COLO668 (cell line): ENCODE measurements around the gene SLC9A9.
"Not testable (repeated sequence)": the region's sequence is repeated elsewhere in the genome, so short reads cannot be mapped to it uniquely, and the experiment has no call there.

Experiments
- DNase-seq: peaks from one replicate; lab custom pipeline; 2025; ENCODE audit not compliant: unreplicated experiment; lab: John Stamatoyannopoulos, UW

Gene SLC9A9

DNA sequence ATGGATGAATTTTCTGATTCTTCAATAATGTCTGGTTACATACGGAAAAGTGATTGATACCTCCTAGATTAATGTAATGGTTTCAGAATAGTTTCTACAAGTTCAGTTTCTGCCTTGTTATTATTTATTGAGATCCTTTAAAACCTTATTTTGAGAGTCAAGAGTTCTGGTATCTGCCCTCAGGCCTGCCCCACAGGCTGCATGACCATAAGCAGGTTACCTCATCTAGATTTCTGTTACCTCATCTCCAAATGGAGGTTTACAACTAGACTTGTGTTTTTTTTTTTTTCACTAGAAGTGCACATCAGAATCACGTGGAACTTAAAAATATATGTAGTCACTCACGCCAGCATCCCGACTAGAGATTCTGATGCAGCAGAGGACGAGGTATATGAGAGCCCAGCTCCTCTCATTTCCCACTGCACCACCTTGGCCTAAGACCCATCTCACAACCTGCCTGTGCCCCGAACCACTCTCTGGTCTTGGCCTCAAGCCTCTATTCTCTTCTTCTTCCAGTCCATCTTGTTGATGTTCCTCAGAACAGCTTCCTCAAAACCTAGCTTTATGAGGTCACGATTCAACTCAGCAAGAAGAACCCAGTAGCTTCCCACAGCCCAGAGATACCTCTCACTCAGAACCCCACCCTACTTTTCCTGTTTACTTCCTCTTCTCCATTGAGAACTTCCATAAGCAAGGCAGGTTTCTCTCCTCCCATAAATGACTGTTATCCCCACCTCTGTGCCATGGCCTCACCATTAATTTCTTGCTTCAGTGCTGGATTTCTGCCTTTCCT, 375.3 kb downstream of the SLC9A9 start:
- no peak for DNase-seq

DNA sequence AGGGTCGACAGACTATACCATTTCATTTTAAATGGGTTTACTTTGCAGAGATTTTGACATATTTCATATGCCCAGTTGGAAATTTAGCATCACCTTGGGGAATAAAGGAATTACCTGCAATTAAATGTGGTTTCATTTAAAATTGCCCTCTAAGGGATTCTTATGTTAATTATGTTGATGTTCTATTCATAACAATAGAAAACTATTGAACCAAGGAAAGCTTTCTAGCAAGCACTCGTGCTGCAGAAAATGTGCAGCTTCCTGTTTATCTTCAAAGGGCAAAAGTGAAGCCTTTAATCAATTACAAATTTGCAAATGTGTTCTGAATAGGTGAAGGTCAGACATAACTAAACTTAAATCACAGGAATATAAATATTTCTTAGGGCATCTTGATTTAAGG, 376.6 kb downstream of the SLC9A9 start:
- DNase-seq = no peak

DNA sequence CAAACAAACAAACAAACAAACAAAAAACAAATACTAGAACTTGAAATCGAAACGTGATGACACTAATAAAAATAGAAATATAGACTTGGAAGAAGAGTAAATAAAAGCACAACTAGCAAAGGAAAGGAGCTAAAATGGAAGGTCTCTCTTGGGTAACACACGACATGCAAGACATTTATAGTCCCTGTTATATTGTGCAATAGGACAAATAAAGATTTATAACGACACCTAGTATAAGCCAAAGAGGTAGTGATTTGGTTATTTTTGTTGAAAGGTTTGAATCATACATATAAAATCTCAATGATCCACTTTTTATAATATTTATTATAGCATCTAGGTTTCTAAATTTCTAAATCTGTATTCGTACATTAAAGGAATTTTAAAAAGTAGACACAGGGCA, 379.1 kb downstream of the SLC9A9 start:
- DNase-seq = no peak

DNA sequence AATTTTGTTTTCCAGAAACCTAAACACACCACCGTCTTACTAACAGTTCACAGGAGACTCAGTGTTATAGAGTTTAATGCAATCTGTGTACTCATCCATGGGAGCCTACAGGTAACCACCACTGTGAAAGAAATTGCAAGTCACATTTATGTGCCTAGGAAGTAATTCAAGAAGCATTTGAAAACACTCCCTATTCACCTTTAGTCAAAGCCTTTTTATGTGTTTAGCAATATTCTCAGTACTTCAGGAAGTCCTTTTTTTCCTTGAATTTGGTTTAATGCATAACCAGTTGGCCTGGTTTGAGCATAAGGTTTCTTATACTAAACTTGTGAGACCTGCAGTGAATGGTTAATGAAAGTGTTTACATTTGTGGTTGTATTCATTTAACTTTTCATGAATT, 382.6 kb downstream of the SLC9A9 start:
- DNase-seq = no peak

DNA sequence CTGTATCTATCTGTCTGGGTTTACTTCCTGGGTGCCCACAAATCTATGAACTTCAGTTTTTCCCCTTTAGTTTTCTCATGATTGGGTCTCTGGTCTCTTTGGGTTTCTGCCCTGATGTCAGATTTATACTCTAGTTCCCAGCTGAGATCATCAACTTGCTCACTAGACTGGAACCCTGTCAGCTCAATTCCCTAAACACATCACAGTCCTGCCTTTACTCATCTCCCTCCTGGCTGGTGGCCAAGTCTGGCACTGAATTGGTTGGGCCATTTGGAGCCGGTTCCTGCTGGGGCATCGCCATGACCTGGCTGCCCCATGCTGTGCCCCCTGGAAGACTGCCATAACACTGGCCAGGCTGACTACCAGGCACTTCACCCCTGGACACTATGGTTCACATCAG, 383.4 kb downstream of the SLC9A9 start:
- peak; percentile 55 for DNase-seq

DNA sequence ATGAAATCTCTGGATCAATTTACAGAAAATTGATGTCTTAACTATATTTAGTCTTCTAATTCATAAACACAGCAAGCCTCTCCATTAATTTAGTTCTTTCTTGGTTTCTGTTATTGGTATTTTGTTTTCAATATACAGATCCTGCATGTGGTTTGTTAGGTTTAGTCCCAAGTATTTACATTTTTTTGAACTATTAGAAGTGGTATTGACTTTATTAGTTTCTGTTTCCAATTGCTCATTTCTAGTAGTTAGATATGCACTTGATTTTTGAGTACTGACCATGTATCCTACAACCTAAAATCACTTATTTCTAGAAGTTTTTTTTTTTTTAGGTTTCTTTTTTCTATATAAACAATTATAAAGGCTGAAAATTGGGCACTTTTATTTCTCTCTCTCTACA, 392.8 kb downstream of the SLC9A9 start:
- DNase-seq = no peak

DNA sequence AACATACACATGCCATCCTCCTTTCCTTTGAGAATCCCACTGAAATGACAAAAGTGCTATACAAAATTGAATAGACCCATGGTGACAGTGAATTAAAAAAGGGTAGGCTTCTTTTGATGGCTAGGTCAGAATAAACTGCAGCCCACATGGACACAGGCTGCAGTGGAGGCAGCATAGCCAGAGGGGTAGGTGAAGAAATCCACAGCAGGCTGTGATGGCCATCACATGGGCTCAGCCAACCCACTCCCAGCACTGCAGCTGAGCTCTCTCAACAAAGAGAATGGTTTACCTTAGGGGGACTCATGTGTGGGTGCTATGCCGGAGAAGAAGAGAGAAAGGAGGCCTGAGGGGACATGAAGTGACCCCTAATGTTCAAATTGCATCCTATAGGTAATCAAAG, 397.6 kb downstream of the SLC9A9 start:
- DNase-seq = no peak

DNA sequence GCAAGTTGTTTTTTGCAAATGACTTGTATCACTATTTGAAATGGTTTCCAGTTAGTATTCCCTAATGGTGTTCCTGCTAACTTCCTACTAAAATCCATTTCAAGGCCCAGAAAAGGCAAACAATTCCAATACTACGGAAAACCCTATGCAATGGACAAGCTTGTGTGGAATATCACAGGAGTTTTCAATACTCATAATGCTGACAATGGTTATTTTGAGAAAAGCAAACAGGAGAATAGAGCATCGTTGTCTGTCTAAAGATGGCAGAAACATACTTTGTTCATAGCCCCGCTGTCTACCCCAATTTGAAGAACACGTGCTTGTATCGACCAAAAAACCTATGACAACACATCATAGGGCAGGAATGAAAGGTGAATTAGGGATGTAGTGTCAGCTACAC, 400.8 kb downstream of the SLC9A9 start:
- DNase-seq = no peak

DNA sequence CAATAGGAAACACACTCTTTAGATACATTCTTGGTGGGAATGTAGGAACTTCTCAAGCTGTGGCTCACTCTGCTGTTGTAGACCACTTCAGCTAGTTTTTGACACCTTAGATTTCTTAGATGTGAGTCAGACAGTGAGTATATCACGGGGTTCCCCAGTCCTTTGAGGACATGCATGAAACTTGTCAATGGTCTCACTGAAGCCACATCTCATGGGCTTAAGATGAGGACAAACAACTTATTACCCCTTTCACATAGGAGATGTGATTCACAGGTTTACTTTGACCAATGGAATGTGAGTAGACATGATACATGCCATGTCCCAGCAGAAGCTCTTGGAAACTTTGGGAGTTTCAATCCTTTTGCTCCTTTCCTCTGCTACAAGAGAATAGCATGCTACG, 403.1 kb downstream of the SLC9A9 start:
- no peak for DNase-seq

DNA sequence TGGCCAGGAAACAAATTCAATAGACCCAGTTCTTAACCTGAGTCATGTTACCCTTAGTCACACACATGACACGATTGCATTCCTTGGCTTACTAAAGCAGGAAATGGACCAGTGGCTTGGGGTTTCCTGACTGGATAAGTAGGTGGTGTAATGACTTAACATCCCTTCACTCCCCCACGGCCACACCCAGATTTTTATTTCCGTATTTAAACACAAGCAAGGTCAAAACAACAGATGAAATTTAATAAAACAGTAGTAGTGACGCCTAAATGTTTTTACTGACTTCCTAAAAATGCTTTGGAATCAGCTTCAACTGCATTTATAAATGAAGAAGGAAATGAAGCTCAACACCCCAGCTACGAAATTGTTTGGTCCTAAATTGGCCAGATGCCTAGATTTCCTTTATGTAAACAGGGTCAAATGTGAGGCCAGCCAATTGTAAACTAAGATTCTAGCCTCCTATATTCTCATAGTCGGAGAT, 404.4 kb downstream of the SLC9A9 start:
- peak; percentile 13 for DNase-seq

DNA sequence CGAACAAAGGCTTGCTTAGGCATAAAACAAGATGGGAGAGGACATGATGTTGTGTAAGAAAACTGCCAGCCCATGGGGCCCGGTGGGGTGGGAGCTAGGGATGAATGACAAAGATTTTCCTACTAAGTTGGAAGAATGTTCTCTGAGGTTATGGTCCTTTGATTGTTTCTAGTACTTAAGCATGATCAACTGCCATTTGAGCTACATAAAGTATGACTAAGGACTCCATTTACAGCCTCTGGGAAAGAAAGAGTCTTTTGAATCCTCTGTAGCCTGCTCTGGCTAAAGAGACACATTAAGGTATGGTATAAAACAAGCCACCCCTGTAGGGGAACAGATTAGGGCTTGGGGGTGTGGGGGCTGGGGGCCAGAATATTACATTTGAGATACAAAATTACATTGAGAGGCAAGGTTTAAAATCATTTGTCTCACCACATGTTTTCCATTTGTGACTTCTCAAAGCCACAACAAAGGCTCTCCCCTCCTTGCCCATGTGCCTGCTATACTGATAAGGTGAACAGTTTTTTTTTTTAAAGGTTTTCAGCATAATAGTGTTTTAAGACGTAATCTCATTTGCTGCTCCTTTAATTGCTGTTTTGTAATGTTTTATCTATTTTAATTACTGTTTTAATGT, 405.3 kb downstream of the SLC9A9 start:
- DNase-seq = no peak

DNA sequence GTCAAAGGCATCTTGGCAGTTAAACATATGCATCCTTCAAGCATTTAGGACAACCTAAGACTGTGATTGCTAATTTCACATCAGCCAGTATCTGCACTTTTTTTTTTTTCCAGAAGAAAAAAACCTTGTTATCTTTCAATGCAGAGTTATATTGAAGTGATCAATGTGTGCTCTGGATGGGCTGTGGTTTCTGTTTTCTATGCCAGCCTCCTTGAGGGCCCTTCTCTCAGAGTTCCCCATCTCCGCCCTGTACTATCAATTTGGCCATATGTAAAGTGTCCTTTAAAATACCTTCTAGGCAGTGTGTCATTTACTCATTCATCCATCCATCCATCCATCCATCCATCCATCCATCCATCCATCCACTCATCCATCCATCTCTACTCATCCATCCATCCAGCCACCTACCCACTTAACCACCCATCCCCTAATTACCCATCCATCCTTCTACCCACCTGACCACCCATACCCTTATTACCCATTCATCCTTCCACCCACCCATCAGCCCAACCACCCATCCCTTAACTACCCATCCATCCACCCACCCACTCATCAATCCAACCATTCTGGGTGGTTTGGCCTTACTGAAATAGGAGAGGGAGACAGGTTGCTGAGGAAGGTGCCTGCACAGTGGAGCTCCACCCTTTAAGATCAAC, 406.6 kb downstream of the SLC9A9 start:
- no peak for DNase-seq

DNA sequence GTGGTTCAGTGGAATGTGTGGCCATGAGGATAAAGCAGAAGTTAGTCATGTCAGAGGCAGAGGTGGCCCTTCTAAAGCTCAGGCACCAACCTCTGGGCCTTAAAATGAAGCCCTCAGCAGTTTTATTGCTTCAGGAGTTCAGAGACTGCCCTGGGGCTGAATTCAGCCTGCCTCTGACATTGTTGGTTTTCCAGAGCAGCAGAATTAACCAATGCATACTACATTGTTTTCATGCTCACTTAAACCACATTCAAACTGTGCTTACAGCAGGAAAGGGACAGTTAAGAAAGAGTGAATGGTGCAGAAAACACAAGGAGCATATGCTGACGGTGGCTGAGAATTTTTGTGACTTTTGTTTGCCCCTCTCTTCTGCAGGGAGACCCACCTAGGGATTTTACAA, 408.5 kb downstream of the SLC9A9 start:
- no peak for DNase-seq

DNA sequence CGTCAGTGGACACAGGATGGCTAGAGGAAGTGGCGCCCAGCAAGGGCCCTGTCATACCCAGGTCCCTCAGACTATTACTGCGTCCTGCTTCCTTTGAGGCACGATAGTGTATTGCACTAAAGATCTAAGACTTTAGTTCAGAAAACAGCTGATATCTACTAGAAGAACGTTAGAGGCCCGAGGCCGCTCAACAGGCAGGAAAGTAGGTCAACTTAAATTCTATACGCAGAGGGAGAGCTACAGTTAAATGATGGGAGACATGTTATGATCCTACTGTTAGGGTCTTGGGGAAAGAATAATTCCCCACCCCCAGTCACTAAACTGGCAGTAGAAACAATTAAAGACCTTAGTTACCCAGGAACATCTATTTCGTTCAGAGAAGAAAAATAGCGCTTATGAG, 410.9 kb downstream of the SLC9A9 start:
- DNase-seq = no peak

DNA sequence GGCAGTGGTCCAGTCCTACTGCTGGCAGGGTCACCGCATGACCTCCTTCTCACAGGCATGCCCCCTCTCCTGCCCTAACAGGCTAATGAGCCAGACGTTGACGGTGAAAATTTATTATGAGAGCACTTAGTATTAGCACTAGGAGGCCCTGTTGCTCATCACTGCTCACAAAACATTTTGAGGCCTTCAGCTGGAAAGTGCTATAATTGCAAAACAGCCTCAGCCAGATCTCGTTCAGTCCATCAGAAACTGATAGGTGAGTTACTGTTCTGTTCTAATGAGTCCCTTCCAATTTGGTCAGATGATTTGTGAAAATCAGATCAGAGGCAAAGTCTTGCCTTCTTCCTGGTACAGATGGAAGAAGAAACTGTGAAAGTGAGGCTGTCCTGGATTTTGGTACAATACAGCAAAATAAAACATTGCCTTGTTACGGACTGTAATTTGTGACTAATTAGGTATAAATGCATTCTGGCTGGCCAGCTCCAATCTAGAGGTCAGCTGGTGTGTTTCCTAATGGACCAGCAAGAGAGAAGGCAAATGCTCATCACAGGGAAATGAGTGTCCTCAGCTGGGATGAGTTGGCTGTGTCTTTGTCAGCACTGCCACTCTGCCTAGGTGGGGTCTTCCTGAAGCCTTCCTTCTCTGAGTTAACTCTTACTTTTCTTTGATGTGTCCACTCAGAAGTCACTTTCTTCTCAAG, 411.9 kb downstream of the SLC9A9 start:
- DNase-seq = no peak

DNA sequence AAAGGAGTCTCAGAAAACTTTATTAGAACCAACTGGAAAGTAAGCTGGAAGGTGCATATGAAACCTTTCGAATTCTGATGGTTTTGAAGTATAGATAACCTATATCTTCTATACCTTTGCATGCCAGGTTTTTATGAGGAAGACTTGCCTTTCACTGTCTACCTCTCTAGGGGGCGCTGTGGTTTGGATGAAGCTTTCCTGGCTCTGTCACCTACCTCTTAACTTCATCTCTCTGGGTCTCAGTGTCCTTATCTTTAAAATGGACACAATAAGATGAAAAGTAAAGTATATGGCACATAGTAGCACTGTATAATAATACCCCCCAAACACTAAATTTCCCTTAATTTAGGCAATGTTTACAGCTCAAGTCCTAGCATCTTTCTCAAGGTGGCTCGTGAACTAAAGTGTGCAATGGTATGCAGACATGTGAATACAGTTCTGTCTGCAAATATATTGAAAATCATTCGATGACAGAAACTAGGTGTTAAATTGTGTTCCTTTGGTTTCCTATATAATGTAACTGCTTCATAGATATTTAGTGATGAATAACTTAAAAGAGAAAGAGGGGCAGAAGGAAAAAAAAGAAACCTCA, 414.4 kb downstream of the SLC9A9 start:
- DNase-seq = no peak

DNA sequence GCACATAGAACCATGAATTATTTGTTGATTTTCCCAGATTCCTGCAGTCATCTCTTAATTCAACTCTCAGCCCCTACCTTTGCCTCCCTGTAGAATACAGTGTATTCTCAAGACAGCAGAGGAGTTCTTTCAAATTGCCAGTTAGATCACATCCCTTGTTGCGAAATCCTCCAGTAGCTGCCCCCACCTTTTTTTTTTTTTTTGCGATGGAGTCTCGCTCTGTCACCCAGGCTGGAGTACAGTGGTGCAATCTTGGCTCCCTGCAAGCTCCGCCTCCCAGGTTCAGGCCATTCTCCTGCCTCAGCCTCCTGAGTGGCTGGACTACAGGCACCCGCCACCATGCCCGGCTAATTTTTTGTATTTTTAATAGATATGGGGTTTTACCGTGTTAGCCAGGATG, 417.0 kb downstream of the SLC9A9 start:
- not testable (repeated sequence) for DNase-seq

DNA sequence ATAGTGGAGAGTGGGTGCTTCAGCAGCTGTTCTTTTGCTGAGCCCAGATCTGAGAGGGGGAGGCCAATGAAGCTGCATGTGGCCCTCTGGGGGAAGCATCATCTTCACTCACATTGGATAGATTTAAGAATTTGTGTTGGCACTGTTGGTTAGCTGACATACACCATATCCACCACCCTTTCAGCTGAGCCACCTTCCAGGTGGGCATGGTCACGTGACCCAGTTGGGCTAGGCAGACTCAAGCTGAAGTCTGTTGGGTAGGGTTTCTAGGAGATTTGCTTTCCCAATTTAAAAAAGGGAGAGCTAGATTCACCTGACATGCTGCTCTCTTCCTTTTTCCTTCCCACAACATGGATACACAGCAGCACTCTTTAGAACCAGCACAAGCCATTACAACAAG, 417.7 kb downstream of the SLC9A9 start:
- DNase-seq = no peak

DNA sequence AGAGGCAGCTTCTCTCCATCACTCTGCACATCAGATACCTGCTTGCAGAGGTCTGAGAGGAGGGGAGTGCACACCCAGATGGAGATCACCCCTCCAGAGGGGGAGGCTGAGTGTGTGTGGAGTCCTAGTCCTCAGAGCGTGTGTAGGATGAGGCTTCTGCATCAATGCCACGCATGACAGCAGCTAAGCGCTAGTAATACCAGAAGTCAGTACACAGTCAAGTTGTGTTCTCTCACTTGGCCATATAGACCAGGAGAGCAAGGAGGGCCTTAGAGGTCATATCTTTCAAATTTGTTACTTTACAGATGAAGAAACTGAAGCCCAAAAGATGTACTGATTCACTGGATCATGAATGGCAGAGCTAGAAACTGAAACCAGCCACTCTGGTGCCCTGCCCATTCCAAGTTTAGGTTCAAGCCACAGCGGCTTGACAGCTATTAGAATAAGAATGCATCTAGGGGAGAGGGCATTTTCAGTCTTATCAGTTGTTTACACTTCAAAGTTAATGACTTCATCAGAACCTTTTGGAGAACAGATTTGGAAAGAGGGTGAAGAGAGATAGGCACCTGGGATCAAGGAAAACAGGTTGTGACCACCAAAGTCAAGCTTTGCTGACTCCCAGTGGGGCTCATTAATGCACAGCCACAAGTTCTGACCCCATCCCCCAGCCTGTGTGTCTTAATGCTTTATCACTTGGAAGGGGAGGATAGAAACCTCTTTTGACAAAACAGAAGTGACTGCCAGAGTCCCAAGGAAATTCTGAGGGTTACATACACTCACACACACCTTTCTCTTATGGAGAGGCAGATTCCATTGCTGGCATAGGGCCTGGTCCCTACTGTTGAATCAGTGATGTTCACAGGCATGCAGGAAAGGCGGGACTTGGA, 418.4 kb downstream of the SLC9A9 start:
- DNase-seq = no peak

DNA sequence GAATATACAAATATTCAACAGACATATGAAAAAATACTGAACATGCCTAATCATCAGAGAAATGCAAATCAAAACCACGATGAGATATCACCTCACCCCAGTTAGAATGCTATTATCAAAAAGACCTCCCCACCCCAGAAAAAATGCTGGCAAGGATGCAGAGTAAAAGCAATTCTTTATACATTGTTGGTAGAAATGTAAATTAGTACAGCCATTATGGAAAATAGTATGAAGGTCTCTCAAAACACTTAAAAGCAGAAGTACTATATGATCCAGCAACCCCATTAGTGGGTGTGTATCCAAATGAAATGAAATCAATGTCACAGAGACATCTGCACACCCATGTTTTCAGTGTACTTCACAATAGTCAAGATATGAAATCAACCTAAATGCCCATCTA, 420.0 kb downstream of the SLC9A9 start:
- no peak for DNase-seq
